Body of pancreas (tissue), 4 donors: ENCODE results near the gene TUFT1. TPM values are rescaled to one million over a fixed set of nuclear protein-coding genes. Genes with fewer than 3 reads are reported as not detected.

ENCODE experiments used
- ATAC-seq: fragments of 150-250 bp; one replicate; pipeline ENCODE4 v1.9.1; 2016
- DNase-seq, 4 donors: peaks; one replicate each; pipeline ENCODE4 v3.0.0-alpha.2; 2019
- H3K27ac ChIP-seq, 4 donors: fragments of 200-600 bp; sonication (generic); 1 replicate in 3 of 4; 2 replicates in 1 of 4; pipeline versions ENCODE4 v1.5.1 to v1.6.1; 2016 to 2019; ENCODE audit warnings: mild to moderate bottlenecking in 1 of 4, mixed read lengths in 1 of 4, moderate library complexity in 1 of 4
- H3K27me3 ChIP-seq, 2 donors: fragments of 200-600 bp; sonication (generic); one replicate each; pipeline ENCODE4 v1.6.0; 2016; ENCODE audit warnings: mild to moderate bottlenecking in 1 of 2
- H3K36me3 ChIP-seq, 2 donors: fragments of 200-600 bp; sonication (generic); replicated peaks in 1 of 2; 2 replicates each; pipeline ENCODE4 v1.5.1; 2016; ENCODE audit warnings: low read depth in 2 of 2; ENCODE audit not compliant: insufficient read depth in 1 of 2
- H3K4me1 ChIP-seq: fragments of 200-600 bp; sonication (generic); one replicate; pipeline ENCODE4 v1.6.0; 2016
- H3K4me3 ChIP-seq, 2 donors: fragments of 200-600 bp; sonication (generic); 1 replicate in 1 of 2; 2 replicates in 1 of 2; pipeline ENCODE4 v1.5.1; 2016 to 2019
- H3K9me3 ChIP-seq, 3 donors: fragments of 200-600 bp; sonication (generic); 1 replicate in 2 of 3; 2 replicates in 1 of 3; pipeline ENCODE4 v1.5.1; 2016
- POLR2A ChIP-seq, 3 donors: fragments of 450-650 bp; IDR thresholded peaks; one replicate each; pipeline ENCODE4 v1.6.1; 2016; ENCODE audit warnings: antibody characterized with exemption in 3 of 3, mild to moderate bottlenecking in 2 of 3
- WGBS, 2 donors: methylation state at CpG; one replicate each; pipeline ENCODE4 v1.1.5; 2017; 5-methylcytosine and 5-hydroxymethylcytosine counted together
- intact Hi-C: fragments of 100-400 bp; cut with DNase I; formaldehyde crosslinking; loops from one replicate; pipeline ENCODE4 v1.15.1; 2023
- total RNA-seq, 2 donors: library from RNA; depleted of rRNA; stranded (reverse); fragments of >200 nt; gene quantifications; one replicate each; pipeline ENCODE4 v1.1.0, GENCODE V29; 2016
- TF ChIP-seq, protein P1 (sequence below), 7 experiments: fragments of 450-650 bp in 4 of 7; fragments of 200-600 bp in 3 of 7; sonication (generic) in 3 of 7; IDR thresholded peaks; one replicate each; pipeline ENCODE4 v1.5.1; 2016 to 2019; ENCODE audit warnings: antibody characterized with exemption in 7 of 7

Gene TUFT1
- total RNA-seq, 2 donors from 2014 or later, result 10.9 to 17.1 TPM

DNA sequence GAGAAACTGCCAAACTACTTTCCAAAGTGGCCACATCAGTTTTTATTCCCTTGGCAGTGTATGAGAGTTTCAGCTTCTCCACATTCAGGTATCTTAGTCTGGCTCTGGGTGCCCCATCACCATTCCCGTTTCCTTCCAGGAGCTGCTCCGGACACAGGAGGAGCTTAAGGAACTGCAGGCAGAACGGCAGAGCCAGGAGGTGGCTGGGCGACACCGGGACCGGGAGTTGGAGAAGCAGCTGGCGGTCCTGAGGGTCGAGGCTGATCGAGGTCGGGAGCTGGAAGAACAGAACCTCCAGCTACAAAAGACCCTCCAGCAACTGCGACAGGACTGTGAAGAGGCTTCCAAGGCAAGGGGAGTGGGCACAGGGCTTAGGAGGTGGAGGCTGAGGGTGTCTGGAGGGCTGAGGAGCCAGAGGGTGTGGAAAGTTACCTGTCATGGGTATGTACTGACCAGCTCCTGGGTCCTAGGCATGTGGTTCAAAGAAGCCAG is 10.9 kb upstream of the TUFT1 start:
- H3K27ac ChIP-seq, result no peak overlapping the region
- 86 to 92% methylated on average over 11 of the region's 11 CpGs for WGBS, 2 donors
- intact Hi-C loops, result no loop called here
- no peak overlapping the region for H3K4me3 ChIP-seq
- ATAC-seq (no peak), DNase-seq (no peak)
- H3K27me3 ChIP-seq, result no peaks in the 10 kb centered on the region
- TF ChIP-seq, protein P1, sequence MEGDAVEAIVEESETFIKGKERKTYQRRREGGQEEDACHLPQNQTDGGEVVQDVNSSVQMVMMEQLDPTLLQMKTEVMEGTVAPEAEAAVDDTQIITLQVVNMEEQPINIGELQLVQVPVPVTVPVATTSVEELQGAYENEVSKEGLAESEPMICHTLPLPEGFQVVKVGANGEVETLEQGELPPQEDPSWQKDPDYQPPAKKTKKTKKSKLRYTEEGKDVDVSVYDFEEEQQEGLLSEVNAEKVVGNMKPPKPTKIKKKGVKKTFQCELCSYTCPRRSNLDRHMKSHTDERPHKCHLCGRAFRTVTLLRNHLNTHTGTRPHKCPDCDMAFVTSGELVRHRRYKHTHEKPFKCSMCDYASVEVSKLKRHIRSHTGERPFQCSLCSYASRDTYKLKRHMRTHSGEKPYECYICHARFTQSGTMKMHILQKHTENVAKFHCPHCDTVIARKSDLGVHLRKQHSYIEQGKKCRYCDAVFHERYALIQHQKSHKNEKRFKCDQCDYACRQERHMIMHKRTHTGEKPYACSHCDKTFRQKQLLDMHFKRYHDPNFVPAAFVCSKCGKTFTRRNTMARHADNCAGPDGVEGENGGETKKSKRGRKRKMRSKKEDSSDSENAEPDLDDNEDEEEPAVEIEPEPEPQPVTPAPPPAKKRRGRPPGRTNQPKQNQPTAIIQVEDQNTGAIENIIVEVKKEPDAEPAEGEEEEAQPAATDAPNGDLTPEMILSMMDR (IDR thresholded peaks at IDR 0.05), result no peak
- TF ChIP-seq POLR2A (IDR thresholded peaks at IDR 0.05), result no peak
- H3K36me3 ChIP-seq, result peaks cover 23 to 38% of the 10 kb centered on the region in 2 donors
- no peaks in the 10 kb centered on the region for H3K4me1 ChIP-seq
- no peaks in the 10 kb centered on the region for H3K9me3 ChIP-seq

DNA sequence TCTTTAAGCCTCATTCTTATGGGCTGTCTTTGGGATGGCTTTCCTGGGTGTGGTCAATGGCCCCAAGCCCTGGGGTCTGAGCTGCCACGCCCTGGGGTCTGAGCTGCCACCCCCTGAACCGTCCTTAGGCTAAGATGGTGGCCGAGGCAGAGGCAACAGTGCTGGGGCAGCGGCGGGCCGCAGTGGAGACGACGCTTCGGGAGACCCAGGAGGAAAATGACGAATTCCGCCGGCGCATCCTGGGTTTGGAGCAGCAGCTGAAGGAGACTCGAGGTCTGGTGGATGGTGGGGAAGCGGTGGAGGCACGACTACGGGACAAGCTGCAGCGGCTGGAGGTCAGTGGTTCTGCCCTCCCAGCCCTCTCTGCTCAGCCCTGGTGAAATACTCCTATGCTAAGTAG is 10.3 kb upstream of the TUFT1 start:
- Histone ChIP-seq H3K27me3 (no peaks in the 10 kb centered on the region), H3K36me3 (peaks cover 22 to 33% of the 10 kb centered on the region in 2 donors), H3K27ac (no peak overlapping the region), H3K4me1 (no peaks in the 10 kb centered on the region), H3K4me3 (no peak overlapping the region), H3K9me3 (no peaks in the 10 kb centered on the region)
- TF ChIP-seq, protein P1 (IDR thresholded peaks at IDR 0.05), result no peak
- TF ChIP-seq POLR2A (IDR thresholded peaks at IDR 0.05), result no peak
- intact Hi-C loops, result no loop called here
- ATAC-seq (no peak), DNase-seq (no peak)
- 93 to 94% methylated on average over 15 to 17 of the region's 18 CpGs for WGBS, 2 donors

DNA sequence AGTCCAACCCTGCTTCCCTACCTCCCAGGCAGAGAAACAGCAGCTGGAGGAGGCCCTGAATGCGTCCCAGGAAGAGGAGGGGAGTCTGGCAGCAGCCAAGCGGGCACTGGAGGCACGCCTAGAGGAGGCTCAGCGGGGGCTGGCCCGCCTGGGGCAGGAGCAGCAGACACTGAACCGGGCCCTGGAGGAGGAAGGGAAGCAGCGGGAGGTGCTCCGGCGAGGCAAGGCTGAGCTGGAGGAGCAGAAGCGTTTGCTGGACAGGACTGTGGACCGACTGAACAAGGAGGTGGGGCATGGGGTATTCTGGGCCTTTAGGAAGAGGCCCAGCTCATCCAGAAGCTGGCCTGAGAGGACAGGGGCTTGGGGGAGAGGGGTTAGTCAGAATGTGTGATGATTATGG is 9.6 kb upstream of the TUFT1 start:
- Histone ChIP-seq H3K27me3 (no peaks in the 10 kb centered on the region), H3K27ac (no peak overlapping the region), H3K36me3 (peaks cover 29 to 33% of the 10 kb centered on the region in 2 donors), H3K4me1 (no peaks in the 10 kb centered on the region), H3K4me3 (no peak overlapping the region), H3K9me3 (no peaks in the 10 kb centered on the region)
- whole genome bisulfite sequencing, 2 donors, result 80 to 88% methylated on average over 11 of the region's 11 CpGs
- intact Hi-C loops, result no loop called here
- TF ChIP-seq POLR2A (IDR thresholded peaks at IDR 0.05), result no peak
- TF ChIP-seq, protein P1 (IDR thresholded peaks at IDR 0.05), result no peak
- no peak for DNase-seq
- no peak for ATAC-seq

GRCh38 chr1:151533870-151534269 is 6.2 kb upstream of the TUFT1 start:
- peaks cover under 1% of the 10 kb centered on the region for H3K4me1 ChIP-seq
- H3K36me3 ChIP-seq, result peaks cover 18 to 45% of the 10 kb centered on the region in 2 donors
- intact Hi-C loops, result no loop called here
- H3K27me3 ChIP-seq, result no peaks in the 10 kb centered on the region
- ATAC-seq (no peak), DNase-seq (no peak)
- H3K9me3 ChIP-seq, result no peaks in the 10 kb centered on the region
- 89 to 91% methylated on average over 10 of the region's 10 CpGs for WGBS, 2 donors
- TF ChIP-seq, protein P1 (IDR thresholded peaks at IDR 0.05), result no peak
- TF ChIP-seq POLR2A (IDR thresholded peaks at IDR 0.05), result no peak
- no peak overlapping the region for H3K4me3 ChIP-seq
- no peak overlapping the region for H3K27ac ChIP-seq

DNA sequence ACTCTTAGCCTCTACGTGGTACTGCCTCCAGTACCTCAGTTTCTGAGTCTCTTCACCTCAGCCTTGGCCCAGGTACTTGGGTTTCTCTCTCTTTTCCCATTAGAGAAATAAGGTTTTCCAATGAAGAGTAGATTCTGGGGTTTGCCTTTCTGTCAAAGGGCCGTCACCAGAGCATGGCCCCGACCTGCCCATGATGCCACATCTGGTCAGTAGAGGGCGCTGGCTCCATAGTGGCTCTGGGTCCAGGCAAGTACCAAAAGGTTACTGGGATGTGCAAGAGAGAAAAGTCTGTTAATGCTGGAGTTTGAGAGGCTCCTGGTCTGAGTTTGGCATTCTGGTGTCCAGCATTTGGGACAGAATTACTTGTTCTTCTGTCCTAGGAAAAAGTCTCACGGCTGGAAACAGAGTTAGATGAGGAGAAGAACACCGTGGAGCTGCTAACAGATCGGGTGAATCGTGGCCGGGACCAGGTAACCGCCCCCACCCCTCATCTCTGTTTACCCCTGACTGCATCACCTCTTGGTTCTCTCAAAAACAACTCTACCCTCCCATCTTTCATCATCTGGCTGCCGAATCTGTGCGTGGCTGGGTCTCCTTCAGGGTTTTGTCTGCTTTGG is 5.3 kb upstream of the TUFT1 start:
- 63 to 68% methylated on average over 12 of the region's 12 CpGs for WGBS, 2 donors
- ATAC-seq (peak; percentile 62), DNase-seq (peak; percentile 72 to 83 (median 76))
- Histone ChIP-seq H3K27ac (no peak overlapping the region), H3K4me1 (peaks cover 9% of the 10 kb centered on the region), H3K9me3 (no peaks in the 10 kb centered on the region), H3K36me3 (peaks cover 17 to 40% of the 10 kb centered on the region in 2 donors), H3K27me3 (no peaks in the 10 kb centered on the region), H3K4me3 (no peak overlapping the region)
- intact Hi-C loops, result no loop called here
- TF ChIP-seq POLR2A (IDR thresholded peaks at IDR 0.05), result no peak
- TF ChIP-seq, protein P1 (IDR thresholded peaks at IDR 0.05), result peak; percentile 63 to 84 (median 74)
